ENCODE measurements around the gene ZGPAT.
"Not testable (repeated sequence)": the region's sequence is repeated elsewhere in the genome, so short reads cannot be mapped to it uniquely, and the experiment has no call there.

ZGPAT gene

DNA sequence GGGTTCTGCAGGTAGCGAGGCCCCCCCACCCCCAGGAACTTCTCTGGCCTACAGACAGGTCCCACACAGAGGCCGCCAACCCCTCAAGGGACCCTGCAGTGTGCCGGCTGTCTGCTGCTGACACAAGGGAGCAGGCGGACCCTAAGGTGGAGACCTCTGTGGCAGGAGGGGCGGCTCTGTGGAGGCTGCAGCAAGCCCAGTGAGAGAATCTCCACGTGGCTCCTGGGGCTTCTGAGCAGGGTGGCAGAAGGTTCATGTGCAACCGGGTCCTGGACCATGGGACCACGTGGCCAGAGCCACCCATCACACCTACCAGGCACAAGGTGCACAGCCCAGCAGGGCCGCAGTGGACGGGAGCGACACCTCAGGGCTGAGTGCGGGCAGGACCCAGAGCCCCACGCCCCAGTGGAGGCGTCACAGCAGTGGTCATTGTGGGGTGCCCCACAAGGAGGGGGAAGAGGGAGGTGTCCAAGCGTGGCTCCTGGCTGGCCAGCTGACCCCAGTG is 4.3 kb upstream of the ZGPAT start:
- no peak for DNase-seq (ENCODE audit: low read depth)

DNA sequence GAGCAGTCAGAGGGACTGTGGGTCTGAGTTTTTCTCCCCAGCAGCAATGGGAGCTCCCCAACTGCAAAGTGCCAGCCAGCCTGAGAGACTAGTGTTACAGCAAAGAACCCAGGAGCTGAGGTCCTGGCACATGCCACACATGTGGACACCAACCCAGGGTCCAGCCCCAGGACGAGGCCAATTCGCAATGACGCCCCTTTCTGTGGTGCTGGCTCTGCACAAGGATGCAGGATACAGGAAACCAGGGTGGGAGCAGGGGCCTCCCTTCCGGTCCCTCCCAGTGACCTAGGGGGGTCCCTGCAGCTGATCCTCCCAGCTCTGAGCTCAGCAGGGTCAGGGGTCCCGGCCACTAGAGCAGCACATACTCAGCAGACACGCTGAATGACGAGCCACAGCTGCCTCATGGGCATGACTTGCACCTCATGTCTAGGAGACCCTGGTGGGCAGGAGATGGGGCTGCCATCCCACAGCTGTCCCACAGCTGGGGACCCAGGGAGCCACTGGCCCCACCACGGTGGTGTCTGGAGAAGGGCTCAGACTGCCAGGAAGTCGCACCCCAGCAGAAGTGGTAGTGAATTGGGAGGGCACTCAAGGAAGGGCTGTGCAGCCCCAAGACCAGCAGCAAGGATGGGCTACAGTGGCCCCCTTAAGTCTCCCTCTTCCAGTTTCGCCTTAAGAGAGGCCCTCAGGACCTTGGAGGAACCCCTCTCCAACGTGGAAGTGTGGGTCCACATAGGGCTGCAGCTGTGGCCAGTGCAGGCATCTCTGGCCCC is 3.7 kb upstream of the ZGPAT start:
- DNase-seq (ENCODE audit: low read depth) = no peak

DNA sequence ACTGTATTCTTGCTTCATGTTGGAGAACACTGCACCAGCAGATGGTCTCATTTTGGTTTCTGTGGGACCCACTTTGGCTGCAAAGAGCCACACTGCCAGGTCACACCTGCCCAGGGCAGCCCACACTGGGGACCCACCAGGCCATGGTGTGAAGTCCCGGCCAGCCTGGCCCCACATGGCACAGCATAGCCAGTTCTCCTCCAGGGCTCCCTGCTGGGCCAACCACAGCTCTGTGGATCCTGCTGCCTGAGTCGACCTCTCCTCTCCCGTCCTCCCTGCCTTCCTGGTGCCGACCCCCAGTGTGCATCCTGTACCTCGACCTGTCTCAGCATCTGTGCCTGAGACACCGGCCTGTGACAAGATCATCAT is 3.1 kb upstream of the ZGPAT start:
- DNase-seq (ENCODE audit: low read depth) = no peak

DNA sequence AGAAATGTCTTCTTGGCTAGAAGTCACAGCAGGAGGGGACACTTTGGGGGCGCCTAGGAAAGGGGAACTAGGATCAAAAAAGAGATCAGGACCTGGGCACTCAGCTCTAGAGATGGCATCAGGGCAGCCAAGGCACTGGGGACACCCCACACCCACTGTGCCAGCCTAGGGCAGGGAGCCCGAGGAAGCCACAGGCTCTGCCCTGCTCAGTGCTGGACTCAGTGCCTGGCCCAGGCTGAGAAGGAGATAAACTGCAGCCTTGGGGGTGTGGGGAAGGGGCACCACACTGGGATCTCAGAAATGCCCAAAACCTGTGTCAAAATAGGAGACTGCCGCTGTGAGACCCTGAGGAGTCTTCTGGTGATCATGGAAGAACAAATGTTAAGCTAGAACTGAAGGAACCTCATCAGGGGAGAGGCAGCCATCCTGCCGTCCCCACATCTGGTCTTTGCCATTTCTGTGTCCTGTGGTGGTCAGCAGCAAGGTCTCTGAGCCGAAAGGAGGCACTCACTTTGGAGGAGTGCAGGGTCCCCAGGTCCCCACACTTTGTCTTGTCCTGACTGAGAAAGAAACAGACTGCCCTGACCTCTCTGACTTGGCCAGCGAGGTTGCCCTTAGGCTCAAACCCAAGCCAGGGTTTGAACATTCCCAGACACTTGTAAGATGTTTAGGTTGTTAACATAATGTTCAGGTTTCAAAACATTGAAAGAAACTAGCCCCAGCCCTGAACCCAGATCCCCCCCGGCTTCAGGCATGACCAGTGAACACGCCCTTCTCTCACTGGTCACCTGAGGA is 2.4 kb upstream of the ZGPAT start:
- no peak for DNase-seq (ENCODE audit: low read depth)

DNA sequence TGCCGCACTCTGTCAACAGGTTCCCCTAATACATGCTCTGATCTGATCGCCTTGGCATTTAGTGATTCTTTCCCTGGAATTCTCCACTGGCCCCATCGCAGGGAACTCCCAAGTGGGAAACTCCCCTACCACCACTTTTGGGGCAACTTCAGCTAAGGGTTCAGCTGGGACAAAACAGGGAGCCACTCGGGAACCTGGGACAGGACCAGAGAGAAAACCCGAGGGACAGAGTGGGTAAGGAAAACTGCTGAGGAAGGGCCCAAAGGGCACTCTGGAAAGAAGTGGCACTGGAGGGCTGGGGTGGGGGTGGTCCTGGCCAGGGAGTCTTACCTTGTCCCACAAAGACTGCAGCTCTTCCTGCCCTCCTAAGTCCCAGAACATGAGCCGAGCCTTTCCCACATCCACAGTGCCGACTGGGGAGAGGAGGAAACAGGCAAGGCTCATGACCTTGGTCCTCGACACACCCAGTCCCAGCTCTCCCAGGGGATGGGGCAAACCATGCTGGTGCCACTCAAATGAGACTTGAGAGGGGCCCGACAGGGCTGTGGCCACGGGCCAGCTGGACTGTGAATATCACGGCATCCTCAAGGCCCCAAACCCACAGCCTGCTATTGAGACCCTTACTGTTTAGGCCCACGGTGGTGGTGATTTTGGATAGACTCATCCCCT is 1.7 kb upstream of the ZGPAT start:
- no peak for DNase-seq (ENCODE audit: low read depth)

DNA sequence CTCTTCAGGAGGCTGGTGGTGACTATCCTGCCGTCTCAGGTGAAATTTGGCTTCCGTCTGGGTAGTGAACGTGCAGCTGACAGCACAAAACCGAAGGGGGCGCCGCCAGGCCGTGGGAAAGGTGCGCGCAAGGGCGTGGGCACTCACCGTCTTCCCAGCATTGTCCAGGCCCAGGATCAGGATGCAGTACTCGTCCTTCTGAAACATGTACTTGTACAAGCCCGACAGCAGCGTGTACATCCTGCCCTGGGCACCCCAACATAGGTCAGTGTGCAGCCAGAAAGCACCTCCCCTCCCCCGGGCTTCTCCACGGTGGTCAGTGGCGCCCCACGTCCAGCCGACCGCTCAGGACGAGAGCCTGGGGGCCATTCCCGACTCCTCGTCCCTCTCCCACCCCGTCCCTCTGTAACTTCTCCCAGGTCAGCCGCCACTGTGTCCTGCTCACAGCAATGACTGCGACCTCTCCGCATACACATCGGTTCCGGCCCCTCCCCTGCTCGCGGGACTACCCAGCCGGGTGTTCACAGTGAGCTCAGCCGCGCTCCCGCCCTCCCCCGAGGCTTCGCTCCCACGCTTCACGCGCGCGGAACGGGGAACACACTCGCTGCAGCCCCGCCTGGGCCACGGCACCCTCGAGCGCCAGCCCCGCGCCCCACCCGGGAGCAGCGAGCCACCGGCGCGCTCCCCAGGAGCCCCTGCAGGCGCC is 834 bp upstream of the ZGPAT start:
- DNase-seq (ENCODE audit: low read depth) = peak; percentile 51

DNA sequence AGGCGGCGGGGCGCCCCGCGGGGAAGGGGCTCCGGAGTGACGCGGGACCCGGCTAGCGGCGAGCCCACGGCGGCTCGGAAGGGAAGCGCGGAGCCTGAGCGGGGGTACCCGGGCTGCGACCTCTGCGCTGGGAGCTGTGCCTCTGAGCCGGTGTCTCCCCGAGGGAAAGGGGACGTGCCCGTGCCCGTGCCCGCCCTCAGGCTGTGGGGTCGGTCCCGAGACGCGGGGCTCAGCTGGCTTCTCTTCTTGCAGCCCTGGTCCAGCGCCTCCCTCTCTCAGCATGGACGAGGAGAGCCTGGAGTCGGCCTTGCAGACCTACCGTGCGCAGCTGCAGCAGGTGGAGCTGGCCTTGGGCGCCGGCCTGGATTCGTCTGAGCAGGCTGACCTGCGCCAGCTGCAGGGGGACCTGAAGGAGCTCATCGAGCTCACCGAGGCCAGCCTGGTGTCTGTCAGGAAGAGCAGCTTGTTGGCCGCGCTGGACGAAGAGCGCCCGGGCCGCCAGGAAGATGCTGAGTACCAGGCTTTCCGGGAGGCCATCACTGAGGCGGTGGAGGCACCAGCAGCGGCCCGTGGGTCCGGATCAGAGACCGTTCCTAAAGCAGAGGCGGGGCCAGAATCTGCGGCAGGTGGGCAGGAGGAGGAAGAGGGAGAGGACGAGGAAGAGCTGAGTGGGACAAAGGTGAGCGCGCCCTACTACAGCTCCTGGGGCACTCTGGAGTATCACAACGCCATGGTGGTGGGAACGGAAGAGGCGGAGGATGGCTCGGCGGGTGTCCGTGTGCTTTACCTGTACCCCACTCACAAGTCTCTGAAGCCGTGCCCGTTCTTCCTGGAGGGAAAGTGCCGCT is 686 bp downstream of the ZGPAT start:
- DNase-seq (ENCODE audit: low read depth) = no peak

DNA sequence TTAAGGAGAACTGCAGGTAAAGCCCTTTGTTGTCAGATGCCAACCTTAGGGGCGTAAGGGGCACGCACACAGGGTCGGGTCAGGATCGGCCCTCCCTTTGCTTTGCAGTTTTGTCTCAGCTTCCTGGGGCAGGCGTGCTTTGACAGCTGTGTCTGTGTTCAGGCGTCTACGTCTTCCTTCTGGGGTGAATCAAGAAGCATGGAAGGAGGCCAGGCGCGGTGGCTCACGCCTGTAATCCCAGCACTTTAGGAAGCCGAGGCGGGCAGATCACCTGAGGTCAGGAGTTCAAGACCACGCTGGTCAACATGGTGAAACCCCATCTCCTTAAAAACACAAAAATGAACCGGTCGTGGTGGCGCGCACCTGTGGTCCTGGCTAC is 1.3 kb downstream of the ZGPAT start:
- DNase-seq (ENCODE audit: low read depth) = no peak

DNA sequence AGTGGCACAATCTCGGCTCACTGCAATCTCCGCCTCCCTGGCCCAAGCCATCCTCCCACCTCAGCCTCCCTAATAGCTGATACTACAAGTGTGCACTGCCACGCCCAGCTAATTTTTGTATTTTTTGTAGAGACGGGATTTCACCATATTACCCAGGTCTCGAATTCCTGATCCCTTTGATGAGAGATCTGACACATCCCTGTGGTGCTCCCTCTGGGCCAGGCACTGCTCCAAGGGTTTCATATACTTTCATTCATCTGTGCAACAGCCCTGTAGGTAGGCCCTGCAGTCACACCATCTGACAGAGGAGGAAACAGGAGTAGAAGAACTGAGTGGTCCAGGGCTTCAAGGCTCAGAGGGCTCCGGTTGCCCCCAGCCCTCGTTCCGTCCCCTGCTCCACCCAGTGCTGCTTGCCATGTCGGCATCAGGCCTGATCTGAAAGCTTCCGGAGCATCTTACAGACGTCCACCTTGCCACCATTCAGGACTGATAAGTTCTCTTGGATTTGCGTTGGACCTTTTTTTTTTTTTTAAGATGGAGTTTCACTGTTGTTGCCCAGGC is 3.3 kb downstream of the ZGPAT start:
- DNase-seq (ENCODE audit: low read depth) = no peak

DNA sequence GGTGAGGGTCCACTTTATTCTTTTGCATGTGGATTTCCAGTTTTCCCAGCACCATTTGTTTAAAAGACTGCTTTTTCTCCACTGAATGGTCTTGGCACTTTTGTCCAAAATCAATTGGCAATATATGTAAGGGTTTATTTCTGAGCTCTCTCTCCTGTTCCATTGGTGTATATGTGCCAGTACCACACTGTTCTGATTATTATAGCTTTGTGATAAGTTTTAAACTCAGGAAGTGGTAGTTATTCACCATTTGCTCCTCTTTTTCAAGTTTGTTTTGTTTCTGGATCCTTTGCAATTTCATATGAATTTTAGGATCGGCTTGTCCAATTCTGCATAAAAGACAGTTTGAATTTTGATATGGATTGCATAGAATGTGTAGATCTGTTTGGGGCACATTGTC is 4.4 kb downstream of the ZGPAT start:
- DNase-seq (ENCODE audit: low read depth) = no peak

DNA sequence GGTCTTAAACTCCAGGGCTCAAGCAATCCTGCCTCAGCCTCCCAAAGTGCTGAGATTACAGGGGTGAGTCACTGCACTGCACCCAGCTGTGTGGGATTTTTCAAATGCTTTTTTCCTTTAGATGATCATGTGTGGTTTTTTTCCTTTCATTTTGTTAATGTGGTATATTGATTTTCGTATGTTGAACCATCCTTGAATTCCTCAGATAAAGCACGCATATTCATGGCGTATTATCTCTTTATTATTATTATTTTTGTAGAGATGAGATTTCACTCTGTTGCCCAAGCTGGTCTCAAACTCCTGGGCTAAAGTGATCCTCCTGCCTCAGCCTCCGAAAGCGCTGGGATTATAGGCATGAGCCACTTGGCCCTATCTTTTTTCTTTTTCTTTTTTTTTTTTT is 7.0 kb downstream of the ZGPAT start:
- DNase-seq (ENCODE audit: low read depth) = no peak

DNA sequence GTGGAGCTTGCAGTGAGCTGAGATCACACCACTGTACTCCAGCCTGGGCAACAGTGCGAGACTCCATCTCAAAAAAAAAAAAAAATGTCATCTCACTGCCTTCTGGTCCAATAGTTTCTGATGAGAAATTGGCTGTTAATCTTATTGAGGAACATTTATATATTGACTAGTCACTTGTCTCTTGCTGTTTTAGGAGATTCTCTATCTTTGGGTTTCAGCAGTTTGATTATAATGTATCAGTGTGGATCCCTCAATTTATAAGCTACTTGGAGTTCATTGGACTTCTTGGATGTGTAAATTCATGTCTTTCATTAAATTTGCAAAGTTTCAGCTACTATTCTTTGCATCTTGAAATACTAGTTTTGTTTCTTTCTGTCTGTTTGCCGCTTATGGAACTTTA is 11.2 kb downstream of the ZGPAT start:
- DNase-seq (ENCODE audit: low read depth) = no peak

DNA sequence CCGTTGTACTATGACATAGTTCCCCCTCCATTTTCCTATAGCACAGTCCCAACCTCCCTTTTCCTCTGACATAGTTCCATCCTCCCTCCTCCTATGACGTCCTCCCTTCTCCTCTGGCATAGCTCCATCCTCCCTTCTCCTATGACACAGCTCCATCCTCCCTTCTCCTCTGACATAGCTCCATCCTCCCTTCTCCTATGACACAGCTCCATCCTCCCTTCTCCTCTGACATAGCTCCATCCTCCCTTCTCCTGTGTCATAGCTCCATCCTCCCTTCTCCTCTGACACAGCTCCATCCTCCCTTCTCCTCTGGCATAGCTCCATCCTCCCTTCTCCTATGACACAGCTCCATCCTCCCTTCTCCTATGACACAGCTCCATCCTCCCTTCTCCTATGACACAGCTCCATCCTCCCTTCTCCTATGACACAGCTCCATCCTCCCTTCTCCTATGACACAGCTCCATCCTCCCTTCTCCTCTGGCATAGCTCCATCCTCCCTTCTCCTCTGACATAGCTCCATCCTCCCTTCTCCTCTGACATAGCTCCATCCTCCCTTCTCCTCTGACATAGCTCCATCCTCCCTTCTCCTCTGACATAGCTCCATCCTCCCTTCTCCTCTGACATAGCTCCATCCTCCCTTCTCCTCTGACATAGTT is 15.3 kb downstream of the ZGPAT start:
- DNase-seq (ENCODE audit: low read depth) = peak; percentile 56

DNA sequence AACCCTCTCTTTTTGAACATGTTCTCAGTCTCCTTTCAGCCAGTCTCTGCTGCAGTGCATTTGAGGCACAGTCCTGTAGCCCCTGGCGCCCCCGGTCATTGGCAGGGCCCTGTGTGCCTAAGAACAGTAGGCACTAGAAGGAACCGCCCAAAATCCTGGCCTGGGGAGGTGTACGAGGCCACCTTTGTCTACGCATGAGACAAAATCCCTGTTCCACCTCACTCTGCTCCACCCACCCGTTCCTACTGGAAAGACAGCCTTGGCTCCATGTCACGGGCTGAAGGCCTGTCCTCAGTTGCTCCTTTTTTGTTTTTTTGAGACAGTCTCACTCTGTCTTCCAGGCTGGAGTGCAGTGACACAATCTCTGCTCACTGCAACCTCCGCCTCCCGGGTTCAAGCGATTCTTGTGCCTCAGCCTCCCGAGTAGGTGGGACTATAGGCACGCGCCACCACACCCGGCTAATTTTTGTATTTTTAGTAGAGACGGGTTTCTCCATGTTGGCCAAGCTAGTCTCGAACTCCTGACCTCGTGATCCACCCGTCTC is 22.4 kb downstream of the ZGPAT start:
- not testable (repeated sequence) for DNase-seq (ENCODE audit: low read depth)

DNA sequence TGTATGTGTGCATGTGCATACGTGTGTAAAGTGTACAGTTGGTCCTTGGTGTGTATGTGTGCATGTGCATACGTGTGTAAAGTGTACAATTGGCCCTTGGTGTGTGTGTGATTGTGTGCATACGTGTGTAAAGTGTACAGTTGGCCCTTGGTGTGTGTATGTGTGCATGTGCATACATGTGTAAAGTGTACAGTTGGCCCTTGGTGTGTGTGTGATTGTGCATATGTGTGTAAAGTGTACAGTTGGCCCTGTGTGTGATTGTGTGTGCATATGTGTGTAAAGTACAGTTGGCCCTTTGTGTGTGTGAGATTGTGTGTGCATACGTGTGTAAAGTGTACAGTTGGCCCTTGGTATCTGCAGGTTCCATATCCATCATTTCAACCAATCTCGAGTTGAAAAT is 23.6 kb downstream of the ZGPAT start:
- DNase-seq (ENCODE audit: low read depth) = no peak

DNA sequence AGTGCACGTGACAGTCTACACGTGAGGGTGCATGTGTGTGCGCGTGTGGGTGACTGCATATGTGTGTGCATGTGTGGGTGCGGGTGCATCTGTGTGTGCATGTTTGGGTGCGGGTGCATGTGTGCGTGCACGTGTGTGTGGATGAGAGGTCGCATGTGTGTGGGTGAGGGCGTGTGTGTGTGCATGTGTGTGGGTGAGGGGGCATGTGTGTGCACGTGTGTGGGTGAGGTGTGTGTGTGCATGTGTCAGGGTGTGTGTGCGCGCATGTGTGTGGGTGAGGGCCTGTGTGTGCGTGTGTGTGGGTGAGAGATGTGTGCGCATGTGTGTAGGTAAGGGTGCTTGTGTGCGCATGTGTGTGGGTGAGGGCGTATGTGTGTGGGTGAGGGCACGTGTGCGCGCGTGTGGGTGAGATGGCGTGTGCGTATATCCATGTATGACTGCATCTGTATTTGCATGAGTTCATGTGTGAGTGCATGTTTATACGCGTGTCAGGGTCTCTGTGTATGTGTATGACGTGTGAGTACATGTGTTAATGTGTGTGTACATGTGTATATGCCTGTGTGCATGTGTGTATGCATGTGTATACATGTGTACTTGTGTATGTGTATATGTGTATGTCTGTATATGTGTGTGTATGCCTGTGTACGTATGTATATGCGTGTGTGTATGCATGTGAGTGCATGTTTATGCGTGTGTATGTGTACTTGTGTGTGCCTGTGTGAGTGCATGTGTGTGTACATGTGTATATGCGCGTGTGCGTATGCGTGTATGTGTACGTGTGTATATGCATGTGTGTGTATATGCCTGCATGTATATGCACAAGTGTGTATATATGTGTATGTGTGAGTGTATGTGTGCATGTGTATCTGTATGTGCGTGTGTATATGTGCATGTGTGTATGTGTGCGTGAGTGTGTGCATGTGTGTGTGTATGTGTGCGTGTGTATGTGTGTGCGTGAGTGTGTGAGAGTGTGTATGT is 24.6 kb downstream of the ZGPAT start:
- DNase-seq (ENCODE audit: low read depth) = no peak

DNA sequence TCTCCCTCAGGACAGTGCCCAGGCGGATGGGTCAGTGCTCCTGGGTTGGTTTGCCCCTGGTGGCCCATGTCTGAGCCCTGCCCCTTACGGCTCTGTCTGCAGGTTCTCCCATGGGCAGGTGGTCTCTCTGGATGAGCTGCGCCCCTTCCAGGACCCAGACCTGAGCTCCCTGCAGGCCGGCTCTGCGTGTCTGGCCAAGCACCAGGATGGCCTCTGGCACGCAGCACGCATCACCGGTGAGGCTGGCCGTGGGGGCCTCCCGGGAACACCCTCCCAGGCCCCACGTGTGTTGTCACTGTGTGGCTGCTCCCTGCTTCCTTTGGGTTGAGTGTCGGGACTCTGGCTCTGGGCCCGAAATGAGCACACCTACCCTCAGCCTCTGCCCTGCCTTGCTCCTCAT is 25.3 kb downstream of the ZGPAT start:
- DNase-seq (ENCODE audit: low read depth) = no peak

DNA sequence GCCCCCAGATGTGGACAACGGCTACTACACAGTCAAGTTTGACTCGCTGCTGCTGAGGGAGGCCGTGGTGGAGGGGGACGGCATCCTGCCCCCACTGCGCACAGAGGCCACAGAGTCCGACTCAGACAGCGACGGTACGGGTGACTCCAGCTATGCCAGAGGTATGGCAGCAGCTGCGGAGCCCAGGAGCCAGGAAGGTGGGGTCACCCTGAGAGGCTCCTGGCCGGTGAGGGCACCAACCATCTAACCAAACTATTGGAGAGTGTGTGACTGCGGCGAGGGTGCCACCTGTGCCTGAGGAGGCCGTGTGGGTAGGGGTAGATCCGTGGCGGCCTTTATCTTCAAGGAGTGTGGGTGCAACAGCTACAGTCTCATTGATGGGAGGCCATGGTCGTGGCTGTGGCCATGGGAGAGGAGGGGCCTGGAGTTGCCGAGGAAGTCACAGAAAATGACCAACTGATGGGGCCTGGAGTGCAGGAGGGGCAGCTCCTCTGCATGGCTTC is 25.8 kb downstream of the ZGPAT start:
- no peak for DNase-seq (ENCODE audit: low read depth)
